Stomach (tissue), 9 donors: ENCODE results near the gene SAMD7. TPM values are rescaled to one million over a fixed set of nuclear protein-coding genes. Genes with fewer than 3 reads are reported as not detected.
A peak's percentile ranks its signal among the peaks of the same experiment; 100 is the strongest.

Source experiments
- DNase-seq, 2 donors: peaks; one replicate each; pipeline versions ENCODE4 v3.0.0 to v3.0.0-alpha.2; 2013 to 2019
- H3K27ac ChIP-seq, 5 donors: fragments of 200-600 bp in 4 of 5; sonication (generic) in 4 of 5; one replicate each; pipeline ENCODE4 v1.5.1; 2013 to 2019; ENCODE audit warnings: mild to moderate bottlenecking in 1 of 5, moderate library complexity in 1 of 5
- H3K27me3 ChIP-seq, 3 donors: fragments of 200-600 bp; sonication (generic); one replicate each; pipeline ENCODE4 v1.5.1; 2017 to 2019; ENCODE audit warnings: mixed run types in 1 of 3
- H3K36me3 ChIP-seq, 4 donors: fragments of 200-600 bp; sonication (generic); 1 replicate in 3 of 4; 2 replicates in 1 of 4; pipeline ENCODE4 v1.5.1; 2016 to 2019
- H3K4me1 ChIP-seq, 4 donors: fragments of 200-600 bp; sonication (generic); one replicate each; pipeline ENCODE4 v1.5.1; 2016 to 2019
- H3K4me3 ChIP-seq, 4 donors: fragments of 200-600 bp; sonication (generic) in 3 of 4; one replicate each; pipeline ENCODE4 v1.5.1; 2016 to 2019; ENCODE audit warnings: mild to moderate bottlenecking in 1 of 4
- H3K9me3 ChIP-seq, 4 donors: fragments of 200-600 bp; sonication (generic); one replicate each; pipeline ENCODE4 v1.5.1; 2016 to 2019
- EP300 ChIP-seq: sonication (generic); formaldehyde crosslinking; IDR thresholded peaks from one replicate; pipeline ENCODE4 v1.6.1; 2017; ENCODE audit warnings: antibody characterized with exemption
- POLR2A ChIP-seq, 4 donors: fragments of 450-650 bp; IDR thresholded peaks; one replicate each; pipeline ENCODE4 v1.6.1; 2016; ENCODE audit warnings: antibody characterized with exemption in 4 of 4, control low read depth in 2 of 4, mild to moderate bottlenecking in 1 of 4, moderate library complexity in 1 of 4
- POLR2AphosphoS5 ChIP-seq, 3 donors: sonication (generic); formaldehyde crosslinking; IDR thresholded peaks; one replicate each; pipeline ENCODE4 v1.6.1; 2016; ENCODE audit warnings: antibody characterized with exemption in 3 of 3
- WGBS, 5 donors: extraction: QIAGEN DNeasy Blood & Tissue Kit in 3 of 5; methylation state at CpG; one replicate each; pipeline versions ENCODE4 v1.1.5 to v1.1.7; 2013 to 2018; 5-methylcytosine and 5-hydroxymethylcytosine counted together
- intact Hi-C: fragments of 100-400 bp; cut with DNase I; formaldehyde crosslinking; loops from one replicate; pipeline ENCODE4 v1.15.1; 2023; ENCODE audit warnings: low total_unique reads
- polyA plus RNA-seq, 3 donors: library from polyadenylated mRNA; stranded (reverse); fragments of 200-250 nt; gene quantifications; one replicate each; pipeline ENCODE4 v1.2.3, GENCODE V29; 2013
- total RNA-seq, 5 donors: library from RNA; depleted of rRNA; stranded (reverse); fragments of >200 nt; gene quantifications; one replicate each; pipeline versions ENCODE4 v1.1.0 to v1.2.3, GENCODE V29; 2014 to 2016
- TF ChIP-seq, protein P1 (sequence below), 7 experiments: fragments of 450-650 bp in 4 of 7; fragments of 200-600 bp in 3 of 7; sonication (generic) in 3 of 7; IDR thresholded peaks; one replicate each; pipeline ENCODE4 v1.5.1; 2016 to 2019; ENCODE audit warnings: antibody characterized with exemption in 7 of 7, control low read depth in 2 of 7, mild to moderate bottlenecking in 1 of 7
- donor health status: healthy with polysubstance abuse.
- donor health status: Bipolar disorder and iron deficiency.
- donor health status: healthy.

SAMD7 gene
- total and polyA plus RNA-seq, 8 donors = not detected

DNA sequence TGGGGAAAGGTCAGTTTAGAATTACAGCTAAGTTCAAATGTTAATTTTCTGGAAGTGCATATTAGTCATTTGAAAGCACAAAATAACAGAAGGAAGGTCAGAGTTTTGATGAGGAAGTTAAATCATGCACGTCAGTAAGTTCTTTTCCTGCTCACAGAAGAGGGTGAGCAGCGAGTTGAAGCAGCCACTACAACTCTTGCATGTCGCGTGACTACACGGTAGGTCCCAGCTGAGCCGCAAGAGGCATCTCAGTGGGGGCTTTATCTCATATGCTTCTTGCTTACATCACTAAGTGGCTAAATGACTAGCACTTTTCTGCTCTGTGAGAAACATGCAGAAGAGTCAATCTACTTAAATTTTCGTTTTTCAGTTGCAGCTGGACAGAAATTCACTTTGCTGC lies 33.9 kb downstream of the SAMD7 start:
- Histone ChIP-seq H3K36me3 (no peaks in the 10 kb centered on the region), H3K27me3 (no peaks in the 10 kb centered on the region), H3K4me1 (peaks cover 9 to 37% (median 15%) of the 10 kb centered on the region in 4 donors), H3K4me3 (no peak overlapping the region), H3K27ac (peak overlapping the region in 2 of 5 donors; percentile 46 to 47), H3K9me3 (no peaks in the 10 kb centered on the region)
- intact Hi-C loops = no loop called here
- 36 to 53% (median 42%) methylated on average over 7 of the region's 7 CpGs for WGBS, 5 donors
- TF ChIP-seq EP300 = no peak
- TF ChIP-seq POLR2A (IDR thresholded peaks at IDR 0.05) = no peak
- no peak for TF ChIP-seq POLR2AphosphoS5 (IDR thresholded peaks at IDR 0.05)
- TF ChIP-seq, protein P1, sequence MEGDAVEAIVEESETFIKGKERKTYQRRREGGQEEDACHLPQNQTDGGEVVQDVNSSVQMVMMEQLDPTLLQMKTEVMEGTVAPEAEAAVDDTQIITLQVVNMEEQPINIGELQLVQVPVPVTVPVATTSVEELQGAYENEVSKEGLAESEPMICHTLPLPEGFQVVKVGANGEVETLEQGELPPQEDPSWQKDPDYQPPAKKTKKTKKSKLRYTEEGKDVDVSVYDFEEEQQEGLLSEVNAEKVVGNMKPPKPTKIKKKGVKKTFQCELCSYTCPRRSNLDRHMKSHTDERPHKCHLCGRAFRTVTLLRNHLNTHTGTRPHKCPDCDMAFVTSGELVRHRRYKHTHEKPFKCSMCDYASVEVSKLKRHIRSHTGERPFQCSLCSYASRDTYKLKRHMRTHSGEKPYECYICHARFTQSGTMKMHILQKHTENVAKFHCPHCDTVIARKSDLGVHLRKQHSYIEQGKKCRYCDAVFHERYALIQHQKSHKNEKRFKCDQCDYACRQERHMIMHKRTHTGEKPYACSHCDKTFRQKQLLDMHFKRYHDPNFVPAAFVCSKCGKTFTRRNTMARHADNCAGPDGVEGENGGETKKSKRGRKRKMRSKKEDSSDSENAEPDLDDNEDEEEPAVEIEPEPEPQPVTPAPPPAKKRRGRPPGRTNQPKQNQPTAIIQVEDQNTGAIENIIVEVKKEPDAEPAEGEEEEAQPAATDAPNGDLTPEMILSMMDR (IDR thresholded peaks at IDR 0.05) = no peak
- DNase-seq = peak; percentile 39 to 63

DNA sequence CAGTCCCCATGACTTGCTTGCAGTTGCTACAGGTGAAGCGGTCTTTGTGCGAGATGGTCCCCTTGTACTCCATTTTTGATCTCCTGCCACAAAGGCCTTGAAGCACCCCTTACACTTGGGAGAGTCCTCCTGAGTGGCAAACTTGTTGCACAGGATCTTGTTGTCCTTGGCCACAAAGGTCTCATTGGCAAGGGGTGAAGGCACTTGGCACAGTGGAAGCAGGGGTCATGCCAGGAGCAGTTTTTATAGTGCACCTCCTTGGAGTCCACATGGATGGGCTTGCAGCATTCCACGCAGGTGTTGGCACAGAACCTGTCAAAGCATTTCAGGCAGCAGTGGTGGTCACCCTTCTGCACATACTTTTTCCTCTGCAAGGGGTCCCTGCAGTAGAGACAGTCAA lies 35.0 kb downstream of the SAMD7 start:
- H3K27ac ChIP-seq = no peak overlapping the region
- intact Hi-C loops = no loop called here
- H3K27me3 ChIP-seq = no peaks in the 10 kb centered on the region
- no peak for DNase-seq
- TF ChIP-seq POLR2AphosphoS5 (IDR thresholded peaks at IDR 0.05) (no peak), EP300 (no peak), POLR2A (IDR thresholded peaks at IDR 0.05) (no peak)
- TF ChIP-seq, protein P1 (IDR thresholded peaks at IDR 0.05) = no peak
- no peaks in the 10 kb centered on the region for H3K9me3 ChIP-seq
- no peaks in the 10 kb centered on the region for H3K36me3 ChIP-seq
- 79 to 95% (median 84%) methylated on average over 3 of the region's 3 CpGs for WGBS, 5 donors
- no peak overlapping the region for H3K4me3 ChIP-seq
- peaks cover 9 to 37% (median 15%) of the 10 kb centered on the region in 4 donors for H3K4me1 ChIP-seq

DNA sequence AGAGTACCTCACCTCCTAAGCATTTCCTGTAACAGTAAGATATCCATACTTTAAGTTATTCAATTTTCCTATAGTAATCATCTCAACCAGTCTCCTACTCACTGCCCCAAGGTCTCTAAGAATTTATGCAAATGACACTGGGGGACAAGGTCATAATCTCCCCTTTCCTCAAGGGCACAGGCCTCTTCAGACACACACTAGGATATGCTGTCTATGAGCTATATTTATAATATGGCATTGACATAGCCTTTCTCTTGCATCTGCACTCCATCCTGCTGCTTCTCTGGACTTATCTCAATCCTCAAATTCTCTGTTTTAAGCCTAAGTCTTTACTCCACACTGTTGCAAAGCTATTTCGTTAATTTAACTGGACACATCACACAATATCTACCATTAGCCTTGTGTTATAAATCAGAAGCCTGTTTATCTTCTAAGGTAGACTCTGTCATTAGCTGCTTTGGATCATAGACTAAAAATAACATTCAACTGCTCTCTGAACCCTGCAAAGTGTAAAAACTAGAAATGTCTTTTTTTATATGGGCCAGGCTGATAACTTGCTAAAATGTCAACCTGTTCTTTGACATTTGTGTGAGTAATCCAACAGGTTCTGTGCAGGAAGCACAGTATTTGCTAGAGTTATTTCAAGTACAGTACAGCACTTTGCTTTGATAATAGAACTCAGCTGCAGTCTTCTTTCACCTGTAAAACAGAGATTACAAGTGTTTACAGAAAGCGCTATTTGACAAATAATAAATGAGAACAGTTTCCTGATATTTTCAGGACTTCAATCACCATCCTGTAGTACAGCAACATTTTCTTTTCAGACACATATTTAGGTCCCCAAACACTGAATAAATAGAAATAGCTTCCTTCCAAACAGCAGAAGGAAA lies 37.4 kb downstream of the SAMD7 start:
- no peaks in the 10 kb centered on the region for H3K27me3 ChIP-seq
- H3K36me3 ChIP-seq = no peaks in the 10 kb centered on the region
- 25 to 50% (median 37%) methylated on average over 2 of the region's 2 CpGs for WGBS, 5 donors
- TF ChIP-seq POLR2A (IDR thresholded peaks at IDR 0.05) = no peak
- TF ChIP-seq, protein P1 (IDR thresholded peaks at IDR 0.05) = no peak
- TF ChIP-seq EP300 = no peak
- peak in 1 of 3 donors; percentile 30 for TF ChIP-seq POLR2AphosphoS5 (IDR thresholded peaks at IDR 0.05)
- intact Hi-C loops = no loop called here
- peaks cover 9 to 37% (median 15%) of the 10 kb centered on the region in 4 donors for H3K4me1 ChIP-seq
- H3K9me3 ChIP-seq = no peaks in the 10 kb centered on the region
- peak in 1 of 2 donors; percentile 71 for DNase-seq
- peak overlapping the region in 4 of 5 donors; percentile 43 to 59 (median 48) for H3K27ac ChIP-seq
- H3K4me3 ChIP-seq = no peak overlapping the region

DNA sequence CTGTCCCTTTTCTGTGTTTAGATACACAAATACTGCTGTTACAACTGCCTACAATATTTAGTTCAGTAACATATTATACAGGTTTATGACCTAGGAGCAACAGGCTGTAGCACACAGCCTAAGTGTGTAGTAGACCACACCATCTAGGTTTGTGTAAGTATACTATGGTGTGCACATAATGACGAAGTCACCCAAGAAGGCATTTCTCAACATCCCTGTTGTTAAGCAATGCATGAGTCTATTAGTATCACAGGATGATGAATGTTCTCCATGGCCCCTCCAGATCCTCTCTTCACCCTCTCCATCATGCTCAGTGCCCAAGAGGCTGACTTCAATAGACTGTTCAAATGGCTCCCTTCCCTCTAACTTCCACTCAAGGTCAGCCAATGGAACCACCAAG lies 40.7 kb downstream of the SAMD7 start:
- intact Hi-C loops = no loop called here

More for the DNA sequence above, 40.7 kb downstream of the SAMD7 start:
- Histone ChIP-seq H3K4me1 (peaks cover 5 to 24% (median 14%) of the 10 kb centered on the region in 4 donors), H3K27ac (no peak overlapping the region), H3K36me3 (no peaks in the 10 kb centered on the region), H3K4me3 (no peak overlapping the region), H3K27me3 (no peaks in the 10 kb centered on the region), H3K9me3 (no peaks in the 10 kb centered on the region)
- DNase-seq = no peak
- TF ChIP-seq EP300 (no peak), POLR2AphosphoS5 (IDR thresholded peaks at IDR 0.05) (no peak), POLR2A (IDR thresholded peaks at IDR 0.05) (no peak)
- TF ChIP-seq, protein P1 (IDR thresholded peaks at IDR 0.05) = no peak
- 95 to 100% (median 98%) methylated on average over 1 of the region's 1 CpG for whole genome bisulfite sequencing, 5 donors
